Measurements from ENCODE around the gene CEP85.
A peak's percentile ranks its signal among the peaks of the same experiment; 100 is the strongest.

The CEP85 gene

GRCh38 chr1:26320896-26321295, 86.9 kb downstream of the CEP85 start:
- no peak overlapping the region for H3K4me3 ChIP-seq (ENCODE audit: low read depth in 1 of 2, low read length in 1 of 2)
- H3K4me1 ChIP-seq (ENCODE audit: control insufficient read depth in 1 of 2, insufficient read depth in 1 of 2, low read depth in 1 of 2, low read length in 1 of 2), result peaks cover 44 to 57% of the 10 kb centered on the region in 2 experiments
- TF ChIP-seq, protein P1, sequence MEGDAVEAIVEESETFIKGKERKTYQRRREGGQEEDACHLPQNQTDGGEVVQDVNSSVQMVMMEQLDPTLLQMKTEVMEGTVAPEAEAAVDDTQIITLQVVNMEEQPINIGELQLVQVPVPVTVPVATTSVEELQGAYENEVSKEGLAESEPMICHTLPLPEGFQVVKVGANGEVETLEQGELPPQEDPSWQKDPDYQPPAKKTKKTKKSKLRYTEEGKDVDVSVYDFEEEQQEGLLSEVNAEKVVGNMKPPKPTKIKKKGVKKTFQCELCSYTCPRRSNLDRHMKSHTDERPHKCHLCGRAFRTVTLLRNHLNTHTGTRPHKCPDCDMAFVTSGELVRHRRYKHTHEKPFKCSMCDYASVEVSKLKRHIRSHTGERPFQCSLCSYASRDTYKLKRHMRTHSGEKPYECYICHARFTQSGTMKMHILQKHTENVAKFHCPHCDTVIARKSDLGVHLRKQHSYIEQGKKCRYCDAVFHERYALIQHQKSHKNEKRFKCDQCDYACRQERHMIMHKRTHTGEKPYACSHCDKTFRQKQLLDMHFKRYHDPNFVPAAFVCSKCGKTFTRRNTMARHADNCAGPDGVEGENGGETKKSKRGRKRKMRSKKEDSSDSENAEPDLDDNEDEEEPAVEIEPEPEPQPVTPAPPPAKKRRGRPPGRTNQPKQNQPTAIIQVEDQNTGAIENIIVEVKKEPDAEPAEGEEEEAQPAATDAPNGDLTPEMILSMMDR (IDR thresholded peaks at IDR 0.05), result no peak
- H3K36me3 ChIP-seq, result peaks cover 43% of the 10 kb centered on the region
- no peaks in the 10 kb centered on the region for H3K9me3 ChIP-seq
- no peak overlapping the region for H3K27ac ChIP-seq
- no peaks in the 10 kb centered on the region for H3K27me3 ChIP-seq

GRCh38 chr1:26321315-26322041, 87.5 kb downstream of the CEP85 start:
- Histone ChIP-seq H3K36me3 (peaks cover 45% of the 10 kb centered on the region), H3K9me3 (no peaks in the 10 kb centered on the region), H3K4me1 (ENCODE audit: control insufficient read depth in 1 of 2, insufficient read depth in 1 of 2, low read depth in 1 of 2, low read length in 1 of 2) (peaks cover 38 to 52% of the 10 kb centered on the region in 2 experiments), H3K4me3 (ENCODE audit: low read depth in 1 of 2, low read length in 1 of 2) (no peak overlapping the region), H3K27ac (peak overlapping the region; percentile 4), H3K27me3 (no peaks in the 10 kb centered on the region)
- TF ChIP-seq, protein P1 (IDR thresholded peaks at IDR 0.05), result peak; percentile 97

DNA sequence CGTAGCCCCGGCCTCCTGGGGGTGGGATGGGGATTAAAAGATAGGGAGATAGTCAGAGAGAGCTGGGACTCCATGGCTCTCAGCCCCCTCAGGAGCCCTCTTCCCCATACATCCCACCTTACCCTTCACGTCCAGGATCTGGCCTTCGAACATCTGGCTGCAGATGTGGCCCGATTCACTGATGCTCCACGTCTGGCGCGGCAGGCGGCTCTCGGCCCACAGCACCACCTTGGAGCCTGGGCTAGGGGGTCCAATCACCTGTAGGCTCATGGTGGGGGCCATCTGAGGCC, 88.0 kb downstream of the CEP85 start:
- H3K4me1 ChIP-seq (ENCODE audit: control insufficient read depth in 1 of 2, insufficient read depth in 1 of 2, low read depth in 1 of 2, low read length in 1 of 2), result peaks cover 33 to 47% of the 10 kb centered on the region in 2 experiments
- H3K9me3 ChIP-seq, result no peaks in the 10 kb centered on the region
- TF ChIP-seq, protein P1 (IDR thresholded peaks at IDR 0.05), result no peak
- no peak overlapping the region for H3K4me3 ChIP-seq (ENCODE audit: low read depth in 1 of 2, low read length in 1 of 2)
- peak overlapping the region; percentile 4 for H3K27ac ChIP-seq
- peaks cover 50% of the 10 kb centered on the region for H3K36me3 ChIP-seq
- H3K27me3 ChIP-seq, result no peaks in the 10 kb centered on the region

DNA sequence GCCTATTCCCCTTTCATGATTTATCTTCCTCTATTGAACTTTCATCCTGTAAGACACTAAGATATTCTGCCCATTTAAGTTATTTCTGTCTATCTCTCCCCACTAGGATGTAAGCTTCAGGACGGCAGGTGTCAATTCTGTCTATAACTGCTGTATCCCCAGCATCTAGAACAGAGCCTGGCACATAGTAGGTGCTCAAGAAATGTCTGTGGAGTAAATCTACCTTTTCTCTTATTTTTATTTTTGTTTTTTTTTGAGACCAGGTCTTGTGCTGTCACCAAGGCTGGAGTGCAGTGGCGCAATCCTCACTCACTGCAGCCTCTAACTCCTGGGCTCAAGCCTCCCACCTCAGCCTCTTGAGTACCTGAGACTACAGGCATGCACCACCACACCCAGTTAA, 89.4 kb downstream of the CEP85 start:
- TF ChIP-seq, protein P1 (IDR thresholded peaks at IDR 0.05), result no peak
- H3K4me1 ChIP-seq (ENCODE audit: control insufficient read depth in 1 of 2, insufficient read depth in 1 of 2, low read depth in 1 of 2, low read length in 1 of 2), result peaks cover 19 to 33% of the 10 kb centered on the region in 2 experiments
- H3K4me3 ChIP-seq (ENCODE audit: low read depth in 1 of 2, low read length in 1 of 2), result no peak overlapping the region
- no peaks in the 10 kb centered on the region for H3K9me3 ChIP-seq
- H3K27ac ChIP-seq, result no peak overlapping the region
- H3K27me3 ChIP-seq, result no peaks in the 10 kb centered on the region
- H3K36me3 ChIP-seq, result peaks cover 64% of the 10 kb centered on the region

DNA sequence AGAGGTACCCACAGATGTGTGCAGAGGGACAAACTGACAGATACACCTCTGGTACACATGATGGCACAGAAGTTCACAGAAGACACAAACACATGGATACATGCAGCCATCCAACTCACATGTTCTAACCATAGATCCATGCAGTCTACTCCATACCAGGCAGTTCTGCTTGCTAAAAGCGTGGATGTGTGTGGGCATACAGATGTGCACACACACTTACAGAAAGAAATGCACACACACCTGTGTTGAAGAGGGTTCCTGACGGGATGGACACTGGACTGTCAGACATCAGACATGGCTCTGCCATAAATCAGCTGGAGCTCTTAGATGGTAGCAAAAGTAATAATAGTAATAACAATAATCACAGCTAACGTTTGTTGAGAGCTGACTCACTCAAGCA, 90.5 kb downstream of the CEP85 start:
- H3K9me3 ChIP-seq, result no peaks in the 10 kb centered on the region
- H3K27me3 ChIP-seq, result no peaks in the 10 kb centered on the region
- no peak overlapping the region for H3K4me3 ChIP-seq (ENCODE audit: low read depth in 1 of 2, low read length in 1 of 2)
- peaks cover 11 to 22% of the 10 kb centered on the region in 2 experiments for H3K4me1 ChIP-seq (ENCODE audit: control insufficient read depth in 1 of 2, insufficient read depth in 1 of 2, low read depth in 1 of 2, low read length in 1 of 2)
- TF ChIP-seq, protein P1 (IDR thresholded peaks at IDR 0.05), result no peak
- peaks cover 71% of the 10 kb centered on the region for H3K36me3 ChIP-seq
- H3K27ac ChIP-seq, result no peak overlapping the region
